HG02981 (cell line): Measurements from ENCODE around the gene ATG2B.
"Not testable (repeated sequence)": the region's sequence is repeated elsewhere in the genome, so short reads cannot be mapped to it uniquely, and the experiment has no call there.

ENCODE experiments used
- ATAC-seq: cut with Tn5 transposase; IDR thresholded peaks from one replicate; pipeline ENCODE4 v1.9.1; 2021; ENCODE audit warnings: mild to moderate bottlenecking, moderate library complexity; ENCODE audit not compliant: unreplicated experiment

Gene ATG2B

GRCh38 chr14:96254687-96255086 is 108.5 kb downstream of the ATG2B start:
- no peak for ATAC-seq

GRCh38 chr14:96252999-96253539 is 110.1 kb downstream of the ATG2B start:
- ATAC-seq: no peak

- no peak for ATAC-seq
Observed at GRCh38 chr14:96252323-96252998, 110.7 kb downstream of the ATG2B start.

- no peak for ATAC-seq
Observed at GRCh38 chr14:96251656-96252155, 111.4 kb downstream of the ATG2B start.

GRCh38 chr14:96250485-96250884 is 112.7 kb downstream of the ATG2B start:
- ATAC-seq: no peak

- no peak for ATAC-seq
Observed at GRCh38 chr14:96249029-96249428, 114.1 kb downstream of the ATG2B start.

- no peak for ATAC-seq
Observed at GRCh38 chr14:96247031-96247430, 116.1 kb downstream of the ATG2B start.

GRCh38 chr14:96246539-96246847 is 116.6 kb downstream of the ATG2B start:
- no peak for ATAC-seq

GRCh38 chr14:96245710-96246538 is 117.2 kb downstream of the ATG2B start:
- no peak for ATAC-seq

GRCh38 chr14:96245074-96245473 is 118.1 kb downstream of the ATG2B start:
- ATAC-seq: not testable (repeated sequence)

- no peak for ATAC-seq
Observed at GRCh38 chr14:96243785-96244184, 119.4 kb downstream of the ATG2B start.

- ATAC-seq: no peak
Observed at GRCh38 chr14:96242126-96242525, 121.0 kb downstream of the ATG2B start.

- no peak for ATAC-seq
Observed at GRCh38 chr14:96240641-96241040, 122.5 kb downstream of the ATG2B start.

- ATAC-seq: no peak
Observed at GRCh38 chr14:96239711-96240141, 123.4 kb downstream of the ATG2B start.

- no peak for ATAC-seq
Observed at GRCh38 chr14:96238676-96239265, 124.4 kb downstream of the ATG2B start.

GRCh38 chr14:96237641-96238040 is 125.5 kb downstream of the ATG2B start:
- no peak for ATAC-seq

- ATAC-seq: no peak
Observed at GRCh38 chr14:96235426-96235825, 127.7 kb downstream of the ATG2B start.

GRCh38 chr14:96233661-96234060 is 129.5 kb downstream of the ATG2B start:
- ATAC-seq: no peak

GRCh38 chr14:96232506-96232905 is 130.6 kb downstream of the ATG2B start:
- no peak for ATAC-seq

GRCh38 chr14:96231526-96232130 is 131.5 kb downstream of the ATG2B start:
- no peak for ATAC-seq

- no peak for ATAC-seq
Observed at GRCh38 chr14:96231056-96231455, 132.1 kb downstream of the ATG2B start.
